ENCODE results near the gene HLA-G. TPM values are rescaled to one million over a fixed set of nuclear protein-coding genes. Genes with fewer than 3 reads are reported as not detected.

Gene HLA-G
- total RNA-seq, 4 donors from 2014 or later, result 0.80 to 1.1 TPM; not detected in 2

DNA sequence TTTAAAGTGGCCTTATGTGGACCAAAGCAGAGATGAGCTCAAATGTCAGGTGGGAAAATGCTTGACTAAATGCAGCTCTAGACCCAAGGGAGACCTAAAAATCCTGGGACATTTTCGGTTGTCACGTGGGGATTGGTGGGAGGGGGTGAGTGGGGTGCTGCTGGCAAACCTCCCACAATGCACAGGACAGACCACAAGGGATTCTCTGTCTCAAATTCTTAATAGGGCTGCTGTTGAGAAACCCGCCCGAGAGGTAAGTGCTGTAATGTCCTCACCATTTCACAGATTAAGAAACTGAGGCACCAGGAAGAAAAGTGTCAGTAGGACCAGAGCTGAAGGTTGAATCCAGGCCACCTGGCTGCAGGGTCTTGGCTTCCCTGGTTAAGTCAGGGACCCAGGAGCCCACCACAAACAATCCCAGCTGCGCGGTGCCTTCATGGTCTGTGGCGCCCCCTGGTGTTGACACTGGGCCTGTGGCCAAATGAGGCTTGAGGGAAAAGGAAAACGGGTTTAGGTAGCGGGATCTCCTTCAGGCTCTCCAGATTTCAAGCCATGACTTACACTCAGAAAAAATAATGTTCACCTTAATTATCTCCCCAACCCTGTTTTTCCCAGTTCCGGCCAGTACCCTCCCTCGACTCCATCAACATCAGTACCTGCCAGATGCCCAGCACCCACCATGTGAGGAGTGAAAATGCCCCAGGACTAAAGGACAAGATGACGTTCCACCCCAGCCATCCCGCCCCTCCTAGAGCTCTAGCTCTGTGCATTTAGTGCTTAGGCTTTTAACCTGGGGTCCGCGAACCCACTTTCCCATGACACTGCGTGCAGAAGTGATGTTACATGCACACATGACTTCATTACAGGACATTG is 7.2 kb downstream of the HLA-G start:
- no peaks in the 10 kb centered on the region for H3K36me3 ChIP-seq
- peaks cover 56% of the 10 kb centered on the region for H3K27me3 ChIP-seq
- no peak for TF ChIP-seq POLR2A (IDR thresholded peaks at IDR 0.05)
- no peak for TF ChIP-seq POLR2AphosphoS5 (IDR thresholded peaks at IDR 0.05)
- TF ChIP-seq, protein P1, sequence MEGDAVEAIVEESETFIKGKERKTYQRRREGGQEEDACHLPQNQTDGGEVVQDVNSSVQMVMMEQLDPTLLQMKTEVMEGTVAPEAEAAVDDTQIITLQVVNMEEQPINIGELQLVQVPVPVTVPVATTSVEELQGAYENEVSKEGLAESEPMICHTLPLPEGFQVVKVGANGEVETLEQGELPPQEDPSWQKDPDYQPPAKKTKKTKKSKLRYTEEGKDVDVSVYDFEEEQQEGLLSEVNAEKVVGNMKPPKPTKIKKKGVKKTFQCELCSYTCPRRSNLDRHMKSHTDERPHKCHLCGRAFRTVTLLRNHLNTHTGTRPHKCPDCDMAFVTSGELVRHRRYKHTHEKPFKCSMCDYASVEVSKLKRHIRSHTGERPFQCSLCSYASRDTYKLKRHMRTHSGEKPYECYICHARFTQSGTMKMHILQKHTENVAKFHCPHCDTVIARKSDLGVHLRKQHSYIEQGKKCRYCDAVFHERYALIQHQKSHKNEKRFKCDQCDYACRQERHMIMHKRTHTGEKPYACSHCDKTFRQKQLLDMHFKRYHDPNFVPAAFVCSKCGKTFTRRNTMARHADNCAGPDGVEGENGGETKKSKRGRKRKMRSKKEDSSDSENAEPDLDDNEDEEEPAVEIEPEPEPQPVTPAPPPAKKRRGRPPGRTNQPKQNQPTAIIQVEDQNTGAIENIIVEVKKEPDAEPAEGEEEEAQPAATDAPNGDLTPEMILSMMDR (IDR thresholded peaks at IDR 0.05), result peak in 1 of 2 donors; percentile 61
- no peak for TF ChIP-seq EP300 (IDR thresholded peaks at IDR 0.05)
- 19% methylated on average over 13 of the region's 16 CpGs for WGBS
- H3K4me3 ChIP-seq, result no peak overlapping the region
- no peak overlapping the region for H3K27ac ChIP-seq
- DNase-seq (ENCODE audit: low spot score in 2 of 2), result no peak
- H3K9me3 ChIP-seq, result no peaks in the 10 kb centered on the region
- peaks cover 3% of the 10 kb centered on the region for H3K4me1 ChIP-seq

DNA sequence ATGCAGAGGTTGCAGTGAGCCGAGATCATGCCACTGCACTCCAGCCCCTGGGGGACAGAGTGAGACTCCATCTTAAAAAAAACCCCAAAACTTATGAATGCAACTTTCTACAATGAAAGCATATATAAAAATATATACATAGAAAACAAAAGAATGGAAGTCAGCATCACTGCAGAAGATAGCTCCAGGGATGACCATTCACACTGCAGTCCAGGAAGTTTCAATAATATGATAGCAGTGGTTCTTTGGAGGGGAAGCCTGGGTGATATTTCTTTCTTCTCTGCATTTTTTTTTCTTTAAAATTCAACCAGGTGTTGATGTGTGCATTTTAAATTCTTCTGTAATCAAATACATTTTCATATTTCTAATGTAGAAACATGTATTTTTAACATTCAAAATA is 12.3 kb downstream of the HLA-G start:
- peaks cover 27% of the 10 kb centered on the region for H3K27me3 ChIP-seq
- DNase-seq (ENCODE audit: low spot score in 2 of 2), result no peak
- H3K9me3 ChIP-seq, result no peaks in the 10 kb centered on the region
- no peak overlapping the region for H3K27ac ChIP-seq
- TF ChIP-seq EP300 (IDR thresholded peaks at IDR 0.05), result no peak
- no peak for TF ChIP-seq POLR2AphosphoS5 (IDR thresholded peaks at IDR 0.05)
- TF ChIP-seq, protein P1 (IDR thresholded peaks at IDR 0.05), result no peak
- TF ChIP-seq POLR2A (IDR thresholded peaks at IDR 0.05), result no peak
- WGBS, result 55% methylated on average over 1 of the region's 1 CpG
- no peaks in the 10 kb centered on the region for H3K36me3 ChIP-seq
- peaks cover 3% of the 10 kb centered on the region for H3K4me1 ChIP-seq
- H3K4me3 ChIP-seq, result no peak overlapping the region

DNA sequence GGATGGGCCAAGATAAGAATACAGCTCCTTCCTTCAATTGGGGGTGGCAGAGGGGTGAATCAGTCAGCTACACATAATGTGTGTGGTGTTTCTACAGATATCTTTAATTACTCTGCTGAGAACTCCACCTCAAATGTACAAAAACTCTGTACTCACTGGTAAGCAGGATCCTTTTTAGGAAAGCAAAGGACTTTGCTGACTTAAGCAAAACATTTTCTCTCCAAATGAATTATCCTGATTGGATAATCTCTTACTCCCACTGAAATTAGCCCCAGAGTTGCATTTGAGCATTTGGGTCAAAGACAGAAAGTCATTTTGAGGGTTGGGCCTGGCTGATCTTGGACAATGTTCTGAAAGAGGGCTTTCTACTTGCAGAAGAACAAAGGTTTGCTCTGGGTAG is 13.4 kb downstream of the HLA-G start:
- Histone ChIP-seq H3K36me3 (no peaks in the 10 kb centered on the region), H3K27me3 (peaks cover 17% of the 10 kb centered on the region), H3K27ac (no peak overlapping the region), H3K9me3 (no peaks in the 10 kb centered on the region), H3K4me1 (no peaks in the 10 kb centered on the region), H3K4me3 (no peak overlapping the region)
- no peak for DNase-seq (ENCODE audit: low spot score in 2 of 2)
- no peak for TF ChIP-seq POLR2A (IDR thresholded peaks at IDR 0.05)
- TF ChIP-seq EP300 (IDR thresholded peaks at IDR 0.05), result no peak
- TF ChIP-seq, protein P1 (IDR thresholded peaks at IDR 0.05), result no peak
- no peak for TF ChIP-seq POLR2AphosphoS5 (IDR thresholded peaks at IDR 0.05)

DNA sequence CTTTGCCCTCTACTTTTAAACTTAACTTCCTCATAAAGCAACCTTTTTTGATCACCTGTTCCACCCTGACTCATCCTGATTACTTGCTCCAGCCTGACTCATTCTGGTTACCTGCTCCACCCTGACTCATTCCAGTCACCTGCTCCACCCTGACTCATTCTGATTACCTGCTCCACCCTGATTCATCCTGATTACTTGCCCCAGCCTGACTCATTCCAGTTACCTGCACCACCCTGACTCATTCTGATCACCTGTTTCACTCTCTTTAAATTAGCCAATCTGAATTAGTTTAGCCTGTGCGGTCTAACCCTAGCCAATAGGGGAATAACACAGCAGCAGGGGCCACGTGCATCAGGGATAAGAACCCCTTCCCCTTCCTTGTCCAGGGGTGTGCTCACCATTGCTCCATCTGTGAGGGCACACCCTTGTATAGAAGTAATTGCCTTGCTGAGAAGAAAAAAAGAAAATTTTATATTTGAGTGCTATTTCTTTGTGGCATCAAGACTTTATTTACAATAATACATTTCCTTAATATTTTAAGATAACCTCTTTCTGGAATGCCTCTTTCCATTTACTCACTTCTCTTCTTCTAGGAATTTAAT is 17.9 kb downstream of the HLA-G start:
- DNase-seq (ENCODE audit: low spot score in 2 of 2), result no peak

More for the DNA sequence above, 17.9 kb downstream of the HLA-G start:
- Histone ChIP-seq H3K36me3 (no peaks in the 10 kb centered on the region), H3K9me3 (no peaks in the 10 kb centered on the region), H3K4me3 (no peak overlapping the region), H3K27ac (no peak overlapping the region), H3K27me3 (peaks cover 29% of the 10 kb centered on the region), H3K4me1 (no peaks in the 10 kb centered on the region)
- 12% methylated on average over 2 of the region's 2 CpGs for WGBS
- TF ChIP-seq POLR2AphosphoS5 (IDR thresholded peaks at IDR 0.05), result no peak
- TF ChIP-seq POLR2A (IDR thresholded peaks at IDR 0.05), result no peak
- no peak for TF ChIP-seq EP300 (IDR thresholded peaks at IDR 0.05)
- TF ChIP-seq, protein P1 (IDR thresholded peaks at IDR 0.05), result no peak
